Endothelial cell of umbilical vein (primary cell): Measurements from ENCODE around the gene ABHD11.

Source experiments
- JUN ChIP-seq: IDR thresholded peaks from 2 replicates; pipeline ENCODE4 v1.6.1; 2011; ENCODE audit warnings: borderline replicate concordance, low read depth; ENCODE audit not compliant: insufficient read length, insufficient read depth
- POLR2A ChIP-seq: IDR thresholded peaks from 2 replicates; pipeline ENCODE4 v1.6.1; 2012; ENCODE audit warnings: low read depth, mild to moderate bottlenecking, control low read depth, low read length
- POLR2AphosphoS5 ChIP-seq: IDR thresholded peaks from 2 replicates; pipeline ENCODE4 v1.6.1; 2012; ENCODE audit warnings: low read depth, mild to moderate bottlenecking, control low read depth, low read length, moderate library complexity; ENCODE audit not compliant: insufficient read depth
- TF ChIP-seq, protein P1 (sequence below), 2 donors: IDR thresholded peaks; 1 replicate in 1 of 2; 2 replicates in 1 of 2; pipeline ENCODE4 v1.5.1; 2011; ENCODE audit warnings: low read length in 2 of 2, mild to moderate bottlenecking in 2 of 2, moderate library complexity in 2 of 2, control low read depth in 1 of 2, inconsistent platforms in 1 of 2, low read depth in 1 of 2; ENCODE audit not compliant: insufficient read depth in 1 of 2; ENCODE audit errors: extremely low read depth in 1 of 2

DNA sequence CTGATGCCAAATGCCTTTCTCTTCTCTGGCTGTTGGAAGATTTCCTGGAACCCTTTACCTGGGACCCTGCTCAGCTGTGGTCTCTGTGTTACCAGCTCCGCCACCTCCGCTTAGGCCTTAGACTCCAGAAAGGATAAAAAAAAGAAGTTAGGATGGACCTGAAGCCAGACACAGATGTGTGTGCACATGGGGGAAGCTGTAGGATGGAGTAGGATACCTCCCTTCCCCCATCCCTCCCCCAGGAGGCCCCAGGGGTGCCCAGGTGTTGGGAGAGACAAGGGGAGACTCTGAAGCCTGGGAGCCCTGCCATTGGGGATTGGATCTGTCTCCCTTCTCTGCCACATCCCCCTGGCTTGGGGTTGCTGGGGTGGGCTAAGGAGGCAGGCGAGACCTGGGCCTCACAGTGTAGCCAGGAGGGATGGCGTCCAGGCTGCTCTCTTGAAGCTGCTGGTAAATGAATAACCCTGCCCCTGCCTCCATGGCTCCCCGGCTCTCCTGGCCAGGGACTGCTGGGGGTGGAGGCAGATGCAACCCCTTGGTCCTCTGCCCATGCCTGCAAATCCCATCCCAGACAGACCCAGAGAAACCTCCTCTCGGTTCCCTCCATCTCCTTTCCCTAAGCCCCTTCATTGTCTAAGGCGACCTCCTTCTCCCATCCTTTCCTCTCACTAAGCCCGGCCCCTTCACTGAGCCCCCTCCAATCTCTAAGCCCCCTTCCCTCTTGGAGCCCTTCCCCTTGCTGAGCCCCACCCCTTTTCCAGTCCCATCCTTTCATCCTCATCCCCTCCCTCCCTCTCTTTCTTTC is 23.5 kb upstream of the ABHD11 start:
- no peak for TF ChIP-seq POLR2AphosphoS5
- TF ChIP-seq, protein P1, sequence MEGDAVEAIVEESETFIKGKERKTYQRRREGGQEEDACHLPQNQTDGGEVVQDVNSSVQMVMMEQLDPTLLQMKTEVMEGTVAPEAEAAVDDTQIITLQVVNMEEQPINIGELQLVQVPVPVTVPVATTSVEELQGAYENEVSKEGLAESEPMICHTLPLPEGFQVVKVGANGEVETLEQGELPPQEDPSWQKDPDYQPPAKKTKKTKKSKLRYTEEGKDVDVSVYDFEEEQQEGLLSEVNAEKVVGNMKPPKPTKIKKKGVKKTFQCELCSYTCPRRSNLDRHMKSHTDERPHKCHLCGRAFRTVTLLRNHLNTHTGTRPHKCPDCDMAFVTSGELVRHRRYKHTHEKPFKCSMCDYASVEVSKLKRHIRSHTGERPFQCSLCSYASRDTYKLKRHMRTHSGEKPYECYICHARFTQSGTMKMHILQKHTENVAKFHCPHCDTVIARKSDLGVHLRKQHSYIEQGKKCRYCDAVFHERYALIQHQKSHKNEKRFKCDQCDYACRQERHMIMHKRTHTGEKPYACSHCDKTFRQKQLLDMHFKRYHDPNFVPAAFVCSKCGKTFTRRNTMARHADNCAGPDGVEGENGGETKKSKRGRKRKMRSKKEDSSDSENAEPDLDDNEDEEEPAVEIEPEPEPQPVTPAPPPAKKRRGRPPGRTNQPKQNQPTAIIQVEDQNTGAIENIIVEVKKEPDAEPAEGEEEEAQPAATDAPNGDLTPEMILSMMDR (IDR thresholded peaks at IDR 0.05; ENCODE audit: extremely low read depth in 1 of 2, insufficient read depth in 1 of 2, low read depth in 1 of 2, low read length in 2 of 2): no peak
- no peak for TF ChIP-seq JUN
- no peak for TF ChIP-seq POLR2A
